Dermis blood vessel endothelial cell (primary cell): ENCODE data around the gene PRKG1. TPM values are rescaled to one million over a fixed set of nuclear protein-coding genes. Genes with fewer than 3 reads are reported as not detected.
"Not testable (repeated sequence)": the region's sequence is repeated elsewhere in the genome, so short reads cannot be mapped to it uniquely, and the experiment has no call there.

Experiments used
- DNase-seq: peaks from one replicate; pipeline ENCODE4 v3.0.0; 2010
- total RNA-seq: library from RNA; depleted of rRNA; stranded (reverse); fragments of >200 nt; gene quantifications from 2 replicates; pipeline ENCODE4 v1.2.3, GENCODE V29; 2014

The PRKG1 gene
- total RNA-seq, 1 donor from 2014 or later: 4.1 TPM

GRCh38 chr10:51272555-51272954, 198.3 kb downstream of the PRKG1 start:
- no peak for DNase-seq

GRCh38 chr10:51273574-51273973, 199.3 kb downstream of the PRKG1 start:
- no peak for DNase-seq

- DNase-seq: not testable (repeated sequence)
Measured at GRCh38 chr10:51276097-51276496, 201.8 kb downstream of the PRKG1 start.

GRCh38 chr10:51281387-51281786, 207.1 kb downstream of the PRKG1 start:
- not testable (repeated sequence) for DNase-seq

- no peak for DNase-seq
Measured at GRCh38 chr10:51285601-51286000, 211.3 kb downstream of the PRKG1 start.

- DNase-seq: no peak
Measured at GRCh38 chr10:51288511-51288910, 214.2 kb downstream of the PRKG1 start.

GRCh38 chr10:51289519-51289918, 215.2 kb downstream of the PRKG1 start:
- no peak for DNase-seq

- no peak for DNase-seq
Measured at GRCh38 chr10:51291961-51292360, 217.7 kb downstream of the PRKG1 start.

DNA sequence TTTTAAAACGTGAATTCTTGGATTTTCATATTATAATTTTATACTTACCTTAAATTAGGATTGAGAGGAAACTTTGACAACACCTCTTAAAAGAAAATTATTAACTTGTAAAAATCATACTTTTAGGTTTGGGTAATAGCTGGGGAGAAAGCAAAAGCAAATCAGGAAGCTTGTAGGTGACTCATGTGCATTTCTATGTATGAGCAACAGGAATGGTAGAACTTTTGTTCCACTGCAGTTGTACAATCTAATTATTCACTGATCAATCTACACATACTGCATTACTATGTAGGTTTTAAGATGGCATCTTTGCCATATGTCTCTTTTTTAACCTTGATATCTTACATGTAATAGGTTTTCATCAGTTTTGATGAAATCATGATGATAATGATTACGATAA, 223.2 kb downstream of the PRKG1 start:
- no peak for DNase-seq

DNA sequence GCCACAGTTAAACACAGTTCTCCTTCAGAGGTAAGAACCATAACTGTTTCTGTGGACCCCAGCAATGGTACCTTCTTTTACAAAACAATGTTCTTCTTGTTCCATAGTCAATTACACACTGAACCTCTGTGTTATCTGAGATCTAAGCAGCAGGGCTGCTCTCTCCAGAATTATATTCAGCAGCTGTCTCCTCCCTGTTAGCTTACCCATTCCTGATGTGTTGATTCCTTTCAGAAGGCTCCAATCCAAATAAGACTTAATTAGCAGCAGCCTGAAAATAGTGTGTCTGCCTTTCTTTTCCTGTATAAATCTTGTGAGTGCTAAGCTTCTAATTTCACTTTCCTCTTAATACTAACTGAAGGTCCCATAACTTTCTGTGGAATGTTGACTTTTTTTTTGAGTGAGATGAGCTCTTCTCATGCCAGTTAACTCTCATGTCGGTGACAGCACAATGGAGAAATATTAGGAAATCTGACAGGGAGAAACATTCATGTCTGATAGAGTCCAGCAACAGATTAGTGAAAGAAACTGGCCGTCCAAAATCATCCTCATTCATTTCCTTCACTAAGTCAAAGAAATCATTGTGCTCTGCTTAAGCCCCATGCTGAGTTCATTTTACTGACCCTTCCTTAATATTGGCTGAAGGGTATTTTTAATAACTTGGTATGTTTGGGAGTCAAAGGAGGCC, 226.5 kb downstream of the PRKG1 start:
- DNase-seq: no peak

GRCh38 chr10:51301644-51302043, 227.4 kb downstream of the PRKG1 start:
- DNase-seq: no peak

DNA sequence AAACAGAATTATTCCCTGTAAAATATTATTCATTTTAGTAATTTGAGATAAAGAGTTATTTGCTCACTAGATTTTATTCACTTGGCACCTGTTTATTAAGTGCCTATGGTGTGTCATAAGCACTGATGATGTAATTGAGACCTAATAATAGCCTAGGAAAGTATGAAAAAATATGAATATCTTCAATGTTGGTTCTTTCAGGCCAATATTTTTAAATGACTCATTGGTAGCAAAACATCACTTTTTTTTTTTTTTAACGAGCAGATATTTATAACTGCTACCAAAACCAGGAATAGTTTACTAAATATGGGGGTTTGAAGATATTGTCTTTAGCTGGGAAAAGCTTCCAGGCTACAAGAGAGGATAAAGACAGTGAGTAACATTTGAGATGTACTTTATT, 228.0 kb downstream of the PRKG1 start:
- no peak for DNase-seq

- DNase-seq: no peak
Measured at GRCh38 chr10:51308116-51308515, 233.8 kb downstream of the PRKG1 start.

DNA sequence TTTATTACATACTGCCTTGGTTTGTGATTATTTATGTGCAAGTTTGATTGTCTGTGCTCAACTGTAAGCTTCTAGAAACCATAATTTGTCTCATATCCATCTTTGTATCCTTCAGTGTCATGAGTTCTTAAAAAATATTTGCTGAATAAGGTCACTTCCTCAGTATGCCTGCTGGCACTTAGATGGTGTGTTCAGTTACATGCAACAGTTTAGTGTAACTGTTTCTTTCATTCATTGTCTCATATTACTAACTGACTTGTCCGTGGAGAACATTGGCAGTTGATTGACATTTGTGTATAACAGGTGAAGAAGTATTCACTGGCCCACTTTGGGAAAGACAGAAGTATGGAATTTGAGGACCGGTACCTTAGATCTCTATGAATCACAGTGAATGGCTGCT, 236.9 kb downstream of the PRKG1 start:
- no peak for DNase-seq

GRCh38 chr10:51312817-51313216, 238.5 kb downstream of the PRKG1 start:
- no peak for DNase-seq

GRCh38 chr10:51313251-51313650, 239.0 kb downstream of the PRKG1 start:
- DNase-seq: no peak

- no peak for DNase-seq
Measured at GRCh38 chr10:51313773-51314478, 239.6 kb downstream of the PRKG1 start.

DNA sequence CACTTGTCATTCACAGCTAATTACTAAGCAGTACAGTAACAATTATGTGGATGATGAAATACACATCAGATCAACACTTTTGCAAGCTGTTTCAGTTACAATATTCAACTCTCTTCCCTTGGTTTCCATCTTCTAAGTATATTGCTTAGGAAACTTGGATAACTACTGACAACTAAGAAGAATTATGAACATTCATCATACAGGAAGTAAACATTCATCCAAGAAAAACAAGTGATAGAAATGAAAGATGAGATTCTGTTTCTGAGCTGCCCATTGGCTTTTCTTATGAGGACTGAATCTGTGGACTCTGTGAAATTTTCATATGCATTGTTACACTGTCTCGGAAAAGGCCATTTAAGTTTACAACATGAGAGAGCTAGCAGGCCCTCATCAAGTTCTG, 240.2 kb downstream of the PRKG1 start:
- no peak for DNase-seq

GRCh38 chr10:51318399-51319172, 244.3 kb downstream of the PRKG1 start:
- DNase-seq: no peak

- no peak for DNase-seq
Measured at GRCh38 chr10:51319173-51319435, 244.8 kb downstream of the PRKG1 start.

DNA sequence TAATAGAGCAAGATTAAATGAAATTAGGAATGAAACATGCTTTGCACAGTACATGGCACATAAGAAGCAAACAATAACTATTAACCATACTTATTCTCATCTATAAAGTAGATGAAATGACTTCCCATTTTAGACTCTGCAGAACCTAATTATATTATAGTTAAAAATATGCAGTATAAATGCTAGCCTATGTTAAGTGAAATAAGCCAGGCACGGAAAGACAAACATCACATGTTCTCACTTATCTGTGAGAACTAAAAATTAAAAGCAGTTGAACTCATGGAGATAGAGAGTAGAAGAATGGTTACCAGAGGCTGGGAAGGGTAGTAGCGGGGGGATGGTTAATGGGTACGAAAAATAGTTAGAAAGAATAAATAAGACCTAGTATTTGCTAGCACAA, 247.0 kb downstream of the PRKG1 start:
- no peak for DNase-seq

- DNase-seq: no peak
Measured at GRCh38 chr10:51321980-51322379, 247.7 kb downstream of the PRKG1 start.

- DNase-seq: no peak
Measured at GRCh38 chr10:51325649-51326048, 251.4 kb downstream of the PRKG1 start.

DNA sequence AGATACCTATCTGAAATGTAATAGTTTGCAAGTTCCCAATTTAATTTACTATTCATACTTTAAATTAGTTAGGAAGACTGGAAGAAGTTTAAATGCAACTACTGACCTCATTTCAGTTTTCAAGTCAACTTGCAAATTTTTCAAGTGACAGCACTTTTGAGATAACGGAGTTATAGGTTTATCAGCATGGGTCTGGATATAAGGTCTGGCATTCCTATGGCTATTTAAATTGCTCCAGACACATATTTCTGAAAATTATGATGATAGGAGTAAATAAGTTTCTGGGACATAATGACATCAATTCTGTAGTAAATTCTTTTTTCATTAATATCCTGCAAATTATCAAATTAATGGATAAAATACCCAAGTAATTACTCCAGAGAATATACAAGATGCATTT, 251.9 kb downstream of the PRKG1 start:
- no peak for DNase-seq
